Neutrophil (primary cell): Measurements from ENCODE around the gene CHD2.

Source experiments
- H3K27ac ChIP-seq: fragments of 200-600 bp; sonication (generic); 2 replicates; pipeline ENCODE4 v1.5.1; 2016; ENCODE audit warnings: mild to moderate bottlenecking, moderate library complexity
- H3K27me3 ChIP-seq: fragments of 200-600 bp; sonication (generic); 2 replicates; pipeline ENCODE4 v1.6.0; 2016; ENCODE audit warnings: mild to moderate bottlenecking
- H3K36me3 ChIP-seq: fragments of 200-600 bp; sonication (generic); 2 replicates; pipeline ENCODE4 v1.5.1; 2017
- H3K4me1 ChIP-seq, 2 experiments: fragments of 200-600 bp in 1 of 2; sonication (generic) in 1 of 2; 1 replicate in 1 of 2; 2 replicates in 1 of 2; pipeline versions ENCODE4 v1.5.1 to v1.6.1; 2013 to 2016; ENCODE audit warnings: low read depth in 1 of 2, low read length in 1 of 2, mild to moderate bottlenecking in 1 of 2, moderate library complexity in 1 of 2; ENCODE audit not compliant: control insufficient read depth in 1 of 2, insufficient read depth in 1 of 2
- H3K4me3 ChIP-seq, 2 experiments: fragments of 200-600 bp in 1 of 2; sonication (generic) in 1 of 2; 1 replicate in 1 of 2; 2 replicates in 1 of 2; pipeline ENCODE4 v1.5.1; 2013 to 2016; ENCODE audit warnings: low read depth in 1 of 2, low read length in 1 of 2, mild to moderate bottlenecking in 1 of 2, moderate library complexity in 1 of 2
- H3K9me3 ChIP-seq: fragments of 200-600 bp; sonication (generic); 2 replicates; pipeline ENCODE4 v1.5.1; 2016
- CTCF ChIP-seq: fragments of 200-600 bp; sonication (generic); IDR thresholded peaks from 2 replicates; pipeline ENCODE4 v1.5.1; 2016; ENCODE audit warnings: antibody characterized with exemption

The CHD2 gene

GRCh38 chr15:92880796-92881195 is 19.3 kb upstream of the CHD2 start:
- no peaks in the 10 kb centered on the region for H3K36me3 ChIP-seq
- no peaks in the 10 kb centered on the region for H3K27me3 ChIP-seq
- H3K9me3 ChIP-seq, result no peaks in the 10 kb centered on the region
- H3K27ac ChIP-seq, result peak overlapping the region; percentile 100
- TF ChIP-seq CTCF, result no peak
- H3K4me1 ChIP-seq, result peaks cover 32 to 38% of the 10 kb centered on the region in 2 experiments
- peak overlapping the region in 1 of 2 experiments; percentile 64 for H3K4me3 ChIP-seq

- no peak for TF ChIP-seq CTCF
- Histone ChIP-seq H3K27me3 (no peaks in the 10 kb centered on the region), H3K27ac (peak overlapping the region; percentile 100), H3K4me1 (peaks cover 37 to 43% of the 10 kb centered on the region in 2 experiments), H3K9me3 (no peaks in the 10 kb centered on the region), H3K36me3 (peaks cover 5% of the 10 kb centered on the region), H3K4me3 (peak overlapping the region; percentile 64 to 71)
Measured at GRCh38 chr15:92881211-92881754, 18.8 kb upstream of the CHD2 start.

GRCh38 chr15:92881802-92882696 is 18.1 kb upstream of the CHD2 start:
- Histone ChIP-seq H3K4me3 (peak overlapping the region; percentile 71 to 88), H3K4me1 (peaks cover 44 to 50% of the 10 kb centered on the region in 2 experiments), H3K9me3 (no peaks in the 10 kb centered on the region), H3K36me3 (peaks cover 12% of the 10 kb centered on the region), H3K27ac (peak overlapping the region; percentile 100), H3K27me3 (no peaks in the 10 kb centered on the region)
- peak; percentile 34 for TF ChIP-seq CTCF

- Histone ChIP-seq H3K4me1 (peaks cover 50 to 55% of the 10 kb centered on the region in 2 experiments), H3K27ac (peak overlapping the region; percentile 100), H3K36me3 (peaks cover 19% of the 10 kb centered on the region), H3K27me3 (no peaks in the 10 kb centered on the region), H3K9me3 (no peaks in the 10 kb centered on the region), H3K4me3 (peak overlapping the region; percentile 88 to 89)
- no peak for TF ChIP-seq CTCF
Measured at GRCh38 chr15:92882697-92883162, 17.4 kb upstream of the CHD2 start.

GRCh38 chr15:92883163-92883875 is 16.8 kb upstream of the CHD2 start:
- H3K4me1 ChIP-seq, result peaks cover 56 to 61% of the 10 kb centered on the region in 2 experiments
- H3K36me3 ChIP-seq, result peaks cover 25% of the 10 kb centered on the region
- peak overlapping the region; percentile 88 to 89 for H3K4me3 ChIP-seq
- no peaks in the 10 kb centered on the region for H3K27me3 ChIP-seq
- no peaks in the 10 kb centered on the region for H3K9me3 ChIP-seq
- H3K27ac ChIP-seq, result peak overlapping the region; percentile 100
- no peak for TF ChIP-seq CTCF
